Measurements from ENCODE around the gene KHDRBS2. TPM values are rescaled to one million over a fixed set of nuclear protein-coding genes. Genes with fewer than 3 reads are reported as not detected.
A peak's percentile ranks its signal among the peaks of the same experiment; 100 is the strongest.

The KHDRBS2 gene
- polyA plus RNA-seq, 1 donor from 2014 or later, result 4.4 TPM

DNA sequence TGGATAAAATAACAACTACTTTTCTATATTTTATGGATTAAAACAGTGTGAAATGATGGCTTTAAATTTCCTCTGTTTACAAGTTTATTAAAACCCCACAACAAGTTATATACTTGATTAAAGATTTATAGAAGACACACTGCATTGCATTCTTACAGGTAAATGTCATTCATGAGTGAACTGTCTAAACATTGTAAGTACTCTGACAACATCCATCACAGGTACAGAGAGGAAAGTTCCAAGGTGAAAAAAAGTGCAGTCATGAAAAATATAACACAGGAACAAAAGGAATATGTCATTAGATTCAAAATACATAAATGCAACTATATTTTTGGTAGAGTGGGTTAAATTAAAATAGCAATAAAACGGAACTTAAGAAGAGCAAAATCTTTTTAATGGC, 156.9 kb downstream of the KHDRBS2 start:
- no peaks in the 10 kb centered on the region for H3K27me3 Mint-ChIP-seq
- H3K9me3 Mint-ChIP-seq, result peaks cover 4 to 11% (median 6%) of the 10 kb centered on the region in 3 donors
- peaks cover 5% of the 10 kb centered on the region for H3K36me3 Mint-ChIP-seq
- no peak overlapping the region for H3K27ac Mint-ChIP-seq
- no peak overlapping the region for H3K4me3 Mint-ChIP-seq
- H3K4me1 Mint-ChIP-seq, result peaks cover 0 to 1% (median 0%) of the 10 kb centered on the region in 3 donors

DNA sequence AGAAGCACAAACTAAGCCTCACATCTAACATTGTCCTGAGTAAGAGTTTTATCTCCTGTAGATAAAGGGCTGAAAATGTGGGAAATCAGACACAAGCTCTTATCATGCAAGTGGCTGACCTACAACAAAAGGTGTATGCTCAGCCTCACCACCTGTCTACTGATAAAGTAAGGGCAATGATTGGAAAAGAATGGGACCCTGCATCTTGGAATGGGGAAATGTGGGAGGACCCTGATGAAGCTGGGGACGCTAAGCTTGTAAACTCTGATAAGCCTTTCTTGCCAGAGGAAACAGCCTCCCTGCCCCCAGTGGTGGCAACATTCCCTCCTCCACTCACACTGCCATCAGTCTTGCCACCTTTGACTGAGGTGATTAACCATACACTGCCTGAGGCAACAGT, 166.6 kb downstream of the KHDRBS2 start:
- Mint-ChIP-seq H3K4me1 (no peaks in the 10 kb centered on the region), H3K27me3 (no peaks in the 10 kb centered on the region), H3K27ac (peak overlapping the region in 1 of 3 donors; percentile 71), H3K9me3 (peaks cover 0 to 4% (median 0%) of the 10 kb centered on the region in 3 donors), H3K36me3 (peaks cover 5% of the 10 kb centered on the region), H3K4me3 (no peak overlapping the region)

DNA sequence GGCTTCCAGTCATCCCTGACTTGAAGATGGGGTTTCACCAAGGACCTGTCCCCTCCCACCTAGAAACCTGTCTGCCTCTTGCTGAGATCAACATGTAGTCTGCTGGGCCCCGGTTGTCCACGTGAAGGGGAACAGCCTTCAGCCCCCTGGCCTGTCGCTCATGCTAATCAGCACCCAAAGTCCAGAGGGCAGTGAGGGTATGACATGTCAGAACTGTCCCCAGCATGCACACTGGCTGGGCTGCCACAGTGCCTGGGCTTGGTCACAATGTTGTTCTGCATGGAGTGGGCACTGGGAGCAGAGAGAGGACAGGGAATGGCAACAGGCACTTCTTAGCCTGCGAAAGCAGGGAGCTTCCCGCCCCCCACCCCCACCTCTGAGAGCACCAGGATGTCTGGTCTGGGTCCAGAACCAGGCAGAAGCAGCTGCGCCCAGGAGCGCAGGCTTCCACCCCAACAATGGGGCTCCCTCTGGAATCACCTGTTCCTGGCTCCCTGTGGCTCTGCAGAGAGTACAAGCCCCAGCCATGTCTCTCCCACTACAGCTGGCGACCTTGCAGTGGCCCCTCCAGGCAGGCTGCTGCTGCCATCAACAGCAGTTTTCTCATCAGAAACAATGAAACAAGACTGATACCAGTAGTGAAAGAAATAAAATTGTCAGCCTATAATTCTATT, 182.7 kb downstream of the KHDRBS2 start:
- Mint-ChIP-seq H3K4me1 (peaks cover 0 to 3% (median 0%) of the 10 kb centered on the region in 3 donors), H3K27ac (no peak overlapping the region), H3K4me3 (no peak overlapping the region), H3K36me3 (no peaks in the 10 kb centered on the region), H3K9me3 (peaks cover 4 to 5% (median 5%) of the 10 kb centered on the region in 3 donors), H3K27me3 (no peaks in the 10 kb centered on the region)

DNA sequence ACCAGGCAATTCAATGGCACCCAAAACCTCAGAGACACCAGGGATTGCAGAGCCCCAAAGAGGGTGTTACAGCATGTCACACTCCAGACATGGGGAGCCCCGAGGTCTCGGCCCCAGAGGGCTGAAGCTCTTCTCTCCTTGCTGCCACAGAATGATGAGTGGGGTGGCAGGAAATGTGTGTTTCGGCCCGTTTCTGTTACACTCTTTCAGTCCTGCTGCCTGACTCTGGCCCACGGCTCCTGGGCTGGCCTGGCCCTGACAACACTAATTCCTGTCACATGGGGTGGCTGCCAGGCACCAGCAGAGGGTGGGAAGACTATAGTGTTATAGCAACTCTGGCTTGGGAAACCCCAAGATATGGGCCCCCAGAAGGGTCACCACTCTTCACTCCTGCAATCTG, 183.6 kb downstream of the KHDRBS2 start:
- Mint-ChIP-seq H3K27me3 (no peaks in the 10 kb centered on the region), H3K9me3 (peaks cover 4 to 5% (median 5%) of the 10 kb centered on the region in 3 donors), H3K36me3 (no peaks in the 10 kb centered on the region), H3K4me3 (no peak overlapping the region), H3K27ac (no peak overlapping the region), H3K4me1 (peaks cover 0 to 3% (median 0%) of the 10 kb centered on the region in 3 donors)

DNA sequence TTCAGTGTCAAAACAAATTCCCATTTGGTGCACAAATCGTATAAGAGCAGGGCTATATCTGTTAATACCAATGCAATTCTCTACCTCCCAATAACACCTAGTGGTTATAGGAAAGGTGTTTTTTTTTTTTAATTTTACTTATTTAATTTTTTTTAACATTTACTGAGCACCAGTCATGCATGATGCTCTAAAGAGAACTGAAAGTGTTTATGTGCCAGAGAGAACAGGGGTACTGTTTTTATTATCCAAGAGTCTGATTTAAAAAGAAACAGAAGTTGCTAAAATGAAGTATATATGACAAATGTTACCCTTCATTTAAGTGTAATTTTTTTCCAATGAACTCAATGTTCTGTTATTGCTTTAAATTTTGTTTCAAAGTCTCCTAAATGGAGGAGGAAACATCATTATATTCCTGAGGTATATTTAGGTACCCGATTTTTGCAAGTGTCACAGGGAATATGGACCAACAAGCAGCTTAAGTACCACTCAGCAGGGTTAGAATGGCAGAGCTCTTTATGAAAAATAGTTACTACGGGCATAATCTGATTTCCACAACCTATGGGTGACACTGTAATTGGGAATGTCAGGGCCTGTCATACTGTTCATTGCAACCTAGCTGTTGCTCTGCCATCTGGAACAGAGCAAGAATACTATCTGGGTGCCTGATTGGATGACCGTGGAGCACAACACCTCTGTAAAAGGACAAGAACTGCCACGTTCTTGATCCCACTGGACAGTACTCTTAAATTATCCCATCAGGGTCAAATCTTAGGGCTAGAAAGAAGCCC, 195.4 kb downstream of the KHDRBS2 start:
- Mint-ChIP-seq H3K4me1 (peaks cover 9 to 19% (median 14%) of the 10 kb centered on the region in 3 donors), H3K27me3 (no peaks in the 10 kb centered on the region), H3K9me3 (no peaks in the 10 kb centered on the region), H3K36me3 (peaks cover 3% of the 10 kb centered on the region), H3K27ac (peak overlapping the region in 2 of 3 donors; percentile 7 to 18), H3K4me3 (peak overlapping the region in 3 of 4 donors; percentile 25 to 71 (median 65))

DNA sequence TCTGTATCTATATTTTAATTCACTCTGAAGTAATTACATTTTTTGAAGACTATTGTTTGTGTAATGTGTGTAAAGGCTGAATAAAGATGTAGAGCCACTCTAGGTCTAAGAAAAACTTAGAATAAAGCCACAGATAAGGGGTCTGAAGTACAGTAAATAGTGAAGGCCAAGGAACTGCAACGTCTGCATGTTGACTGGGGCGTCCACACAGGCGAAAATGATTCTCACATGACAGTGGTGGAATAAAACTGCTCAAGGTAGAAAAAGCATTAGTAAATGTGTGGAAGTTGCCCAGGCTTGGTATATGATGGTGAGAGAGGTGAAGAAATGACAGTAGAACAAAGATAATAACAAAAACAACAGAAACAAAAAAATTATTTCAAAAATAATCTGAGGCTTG, 196.2 kb downstream of the KHDRBS2 start:
- no peak overlapping the region for H3K4me3 Mint-ChIP-seq
- H3K36me3 Mint-ChIP-seq, result peaks cover 4% of the 10 kb centered on the region
- peaks cover 9 to 26% (median 14%) of the 10 kb centered on the region in 3 donors for H3K4me1 Mint-ChIP-seq
- no peak overlapping the region for H3K27ac Mint-ChIP-seq
- no peaks in the 10 kb centered on the region for H3K27me3 Mint-ChIP-seq
- peaks cover 0 to 2% (median 0%) of the 10 kb centered on the region in 3 donors for H3K9me3 Mint-ChIP-seq

DNA sequence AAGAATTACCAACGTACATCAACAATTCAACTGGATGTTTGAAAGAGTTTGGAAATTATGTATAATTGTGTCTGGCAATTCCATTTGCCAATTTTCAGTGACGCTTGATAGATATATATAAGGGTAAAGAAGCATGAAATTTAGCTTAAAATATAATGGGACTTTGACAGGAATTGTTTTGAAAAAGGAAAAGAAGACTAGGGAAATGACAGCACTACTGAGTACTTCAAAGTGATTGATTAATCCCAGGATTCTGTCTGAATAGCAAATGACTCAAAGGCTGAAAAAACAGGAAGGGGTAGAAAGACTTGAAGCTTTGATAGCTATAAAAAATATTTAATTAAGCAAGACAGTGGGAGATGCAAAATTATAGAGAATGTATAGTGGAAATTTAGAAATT, 200.0 kb downstream of the KHDRBS2 start:
- Mint-ChIP-seq H3K27ac (peak overlapping the region in 1 of 3 donors; percentile 26), H3K4me1 (peaks cover 7 to 21% (median 9%) of the 10 kb centered on the region in 3 donors), H3K9me3 (peaks cover 0 to 2% (median 0%) of the 10 kb centered on the region in 3 donors), H3K4me3 (no peak overlapping the region), H3K27me3 (no peaks in the 10 kb centered on the region), H3K36me3 (peaks cover 4% of the 10 kb centered on the region)

DNA sequence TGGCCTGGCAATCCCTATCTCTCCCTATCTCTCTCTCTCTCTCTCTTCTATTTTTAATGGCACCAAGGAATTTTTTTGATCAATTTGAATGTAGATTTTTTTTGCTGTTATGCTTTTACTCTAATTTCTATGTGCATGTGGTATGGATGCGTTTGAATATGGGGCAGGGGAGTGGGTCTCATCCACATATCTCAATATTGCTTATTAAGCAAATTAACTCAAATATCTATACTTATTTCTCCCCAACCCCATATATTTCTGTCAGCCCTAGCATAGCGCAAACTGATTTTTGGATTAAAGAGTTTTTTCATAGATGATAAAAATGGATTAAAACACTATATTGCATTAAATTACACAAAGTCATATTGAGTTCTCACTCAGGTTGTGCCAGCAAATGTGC, 210.2 kb downstream of the KHDRBS2 start:
- Mint-ChIP-seq H3K4me3 (no peak overlapping the region), H3K27me3 (no peaks in the 10 kb centered on the region), H3K4me1 (no peaks in the 10 kb centered on the region), H3K27ac (no peak overlapping the region), H3K9me3 (peaks cover 0 to 11% (median 5%) of the 10 kb centered on the region in 3 donors), H3K36me3 (peaks cover 15% of the 10 kb centered on the region)

DNA sequence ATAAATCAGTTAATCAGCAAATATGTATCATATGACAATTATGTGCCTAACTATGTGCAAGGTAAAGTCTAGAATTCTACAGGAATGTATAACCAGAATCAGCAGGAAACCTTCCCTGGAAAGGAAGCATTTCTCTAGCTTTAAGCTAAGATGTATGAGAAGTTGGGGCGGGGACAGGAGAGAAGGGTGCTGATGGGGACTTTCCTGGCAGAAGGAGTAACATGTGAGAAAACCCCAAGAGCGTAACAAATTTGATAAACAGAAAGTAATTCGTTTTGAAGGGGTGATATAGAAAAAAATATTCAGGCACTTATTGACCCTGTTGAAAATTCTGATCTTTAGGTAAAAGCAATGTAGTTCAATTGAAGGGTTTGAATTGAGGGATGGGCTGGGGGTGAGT, 226.1 kb downstream of the KHDRBS2 start:
- Mint-ChIP-seq H3K27ac (no peak overlapping the region), H3K27me3 (no peaks in the 10 kb centered on the region), H3K9me3 (peaks cover 0 to 2% (median 0%) of the 10 kb centered on the region in 3 donors), H3K4me1 (peaks cover 2 to 17% (median 6%) of the 10 kb centered on the region in 3 donors), H3K36me3 (peaks cover 3% of the 10 kb centered on the region), H3K4me3 (no peak overlapping the region)

DNA sequence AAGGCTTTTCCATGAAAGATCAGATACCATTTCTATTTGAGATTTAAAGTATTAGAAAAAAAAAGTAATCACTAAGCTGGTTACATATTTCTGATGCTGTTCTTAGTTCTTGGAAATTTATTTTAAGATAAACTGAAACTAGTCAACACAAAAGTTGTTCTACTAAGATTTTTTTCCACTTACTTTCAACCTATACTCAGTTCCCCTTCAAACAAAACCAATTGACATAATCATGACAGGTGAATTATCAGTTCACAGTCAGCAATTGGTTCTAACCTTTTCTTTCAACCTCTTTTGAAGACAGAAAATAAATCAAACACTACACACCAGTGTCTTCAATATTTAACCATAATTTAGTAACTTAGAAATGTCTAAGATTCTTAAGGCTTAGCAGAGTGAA, 228.7 kb downstream of the KHDRBS2 start:
- peaks cover 2 to 17% (median 6%) of the 10 kb centered on the region in 3 donors for H3K4me1 Mint-ChIP-seq
- H3K36me3 Mint-ChIP-seq, result peaks cover 3% of the 10 kb centered on the region
- H3K9me3 Mint-ChIP-seq, result peaks cover 0 to 2% (median 0%) of the 10 kb centered on the region in 3 donors
- H3K27ac Mint-ChIP-seq, result no peak overlapping the region
- no peak overlapping the region for H3K4me3 Mint-ChIP-seq
- no peaks in the 10 kb centered on the region for H3K27me3 Mint-ChIP-seq

DNA sequence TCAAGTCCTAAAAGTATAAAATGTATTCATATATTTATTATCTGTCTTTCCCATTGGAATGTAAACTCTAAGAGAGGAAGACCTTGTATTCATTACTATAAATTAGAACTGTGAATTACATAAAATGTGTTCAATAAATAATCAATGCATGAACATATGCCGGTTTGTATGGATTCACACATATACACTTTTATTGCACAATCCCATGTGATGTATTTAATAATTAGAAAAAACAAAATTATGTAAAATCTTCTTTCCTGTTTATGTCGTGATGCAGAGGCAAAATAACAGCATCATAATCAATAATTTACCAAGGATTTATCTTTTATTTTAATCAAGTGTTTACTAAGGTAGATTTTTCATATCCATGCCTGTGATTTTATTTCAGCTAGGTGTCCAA, 240.5 kb downstream of the KHDRBS2 start:
- H3K36me3 Mint-ChIP-seq, result peaks cover 17% of the 10 kb centered on the region
- no peak overlapping the region for H3K4me3 Mint-ChIP-seq
- no peaks in the 10 kb centered on the region for H3K4me1 Mint-ChIP-seq
- peaks cover 0 to 7% (median 2%) of the 10 kb centered on the region in 3 donors for H3K9me3 Mint-ChIP-seq
- no peak overlapping the region for H3K27ac Mint-ChIP-seq
- H3K27me3 Mint-ChIP-seq, result no peaks in the 10 kb centered on the region

DNA sequence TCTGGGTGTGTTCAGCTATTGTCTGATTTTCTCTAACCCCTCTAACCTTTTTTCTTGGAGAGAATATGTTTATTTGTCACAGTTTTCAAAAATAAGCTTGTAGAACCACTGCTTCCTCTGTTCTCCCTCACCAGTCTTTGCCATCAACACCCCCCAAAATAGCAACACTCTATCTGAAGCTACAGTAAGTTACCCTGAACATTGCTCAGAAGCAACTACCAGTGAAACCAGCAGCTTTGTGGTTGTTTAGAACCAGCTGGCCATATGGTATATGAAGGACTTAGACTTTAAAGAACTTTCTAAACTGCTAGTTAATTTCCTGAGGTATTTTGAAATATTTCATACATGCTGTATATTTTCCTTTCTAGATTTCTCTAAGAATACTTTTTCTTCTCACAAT, 242.9 kb downstream of the KHDRBS2 start:
- Mint-ChIP-seq H3K4me3 (no peak overlapping the region), H3K27ac (no peak overlapping the region), H3K9me3 (no peaks in the 10 kb centered on the region), H3K4me1 (peaks cover 4 to 8% (median 6%) of the 10 kb centered on the region in 3 donors), H3K27me3 (no peaks in the 10 kb centered on the region), H3K36me3 (peaks cover 5% of the 10 kb centered on the region)

DNA sequence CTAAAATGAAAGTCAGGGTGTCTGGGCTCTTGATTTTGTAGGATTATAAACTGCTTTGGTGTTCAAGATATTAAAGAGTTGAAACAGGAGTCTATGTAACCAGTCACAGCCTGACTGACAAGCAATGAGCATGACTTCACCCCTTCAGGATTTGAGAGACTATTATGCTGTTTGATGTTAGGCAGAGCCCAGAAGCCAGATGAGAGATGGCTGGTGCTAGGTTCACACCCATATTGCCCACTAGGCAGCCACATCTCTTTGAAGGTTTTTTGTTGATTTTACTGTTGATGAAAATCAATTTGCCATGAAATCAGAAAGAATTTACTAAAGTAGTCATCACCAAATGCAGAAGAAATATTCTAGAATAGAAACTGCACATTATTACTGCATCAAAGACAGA, 243.6 kb downstream of the KHDRBS2 start:
- Mint-ChIP-seq H3K27me3 (no peaks in the 10 kb centered on the region), H3K9me3 (no peaks in the 10 kb centered on the region), H3K27ac (no peak overlapping the region), H3K36me3 (peaks cover 5% of the 10 kb centered on the region), H3K4me1 (peaks cover 4 to 8% (median 6%) of the 10 kb centered on the region in 3 donors), H3K4me3 (no peak overlapping the region)

DNA sequence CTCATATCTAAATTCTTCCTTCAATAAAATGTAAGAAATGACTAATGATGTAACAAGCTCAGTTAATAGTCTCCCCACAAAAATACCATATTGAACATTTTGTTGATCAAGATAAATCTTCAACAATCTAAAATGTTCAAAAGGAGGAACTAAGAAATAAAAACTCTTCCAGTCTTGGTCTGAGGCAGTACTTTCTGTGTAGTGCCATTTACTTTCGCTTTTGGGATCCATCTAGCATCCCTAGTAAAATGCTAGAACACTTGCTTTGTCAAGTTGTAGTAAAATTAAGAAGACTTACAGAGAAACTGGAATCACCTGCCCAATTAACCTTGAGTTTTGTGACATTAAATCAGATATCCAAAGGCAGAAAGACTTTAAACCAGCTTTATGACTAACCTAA, 246.4 kb downstream of the KHDRBS2 start:
- peaks cover 0 to 4% (median 0%) of the 10 kb centered on the region in 3 donors for H3K9me3 Mint-ChIP-seq
- no peak overlapping the region for H3K27ac Mint-ChIP-seq
- H3K4me1 Mint-ChIP-seq, result peaks cover 4 to 8% (median 6%) of the 10 kb centered on the region in 3 donors
- H3K27me3 Mint-ChIP-seq, result no peaks in the 10 kb centered on the region
- H3K36me3 Mint-ChIP-seq, result peaks cover 5% of the 10 kb centered on the region
- H3K4me3 Mint-ChIP-seq, result peak overlapping the region in 1 of 4 donors; percentile 11

DNA sequence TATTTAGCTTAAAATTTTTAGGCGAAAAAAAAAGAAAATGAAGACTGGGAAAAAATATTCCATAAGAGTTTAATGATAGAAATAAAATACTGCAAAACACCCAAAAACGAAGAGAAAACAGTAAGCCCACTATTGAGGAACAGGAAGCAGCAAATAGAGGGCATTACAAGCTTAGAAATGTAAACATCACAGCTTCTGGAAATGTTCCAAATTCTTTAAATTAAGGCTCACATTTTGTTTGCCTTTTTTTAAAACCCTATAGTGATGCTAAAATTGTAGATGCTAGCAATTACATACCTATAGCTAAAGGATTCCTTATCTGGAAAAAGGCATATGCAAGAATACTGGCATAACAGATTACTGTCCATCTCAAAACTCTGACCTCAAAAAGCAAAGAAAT, 248.6 kb downstream of the KHDRBS2 start:
- Mint-ChIP-seq H3K9me3 (peaks cover 0 to 13% (median 5%) of the 10 kb centered on the region in 3 donors), H3K27me3 (no peaks in the 10 kb centered on the region), H3K36me3 (peaks cover 7% of the 10 kb centered on the region), H3K4me1 (peaks cover 4 to 8% (median 6%) of the 10 kb centered on the region in 3 donors), H3K27ac (no peak overlapping the region), H3K4me3 (no peak overlapping the region)
